ENCODE measurements around the gene WDR27. TPM values are rescaled to one million over a fixed set of nuclear protein-coding genes. Genes with fewer than 3 reads are reported as not detected.

The WDR27 gene
- total RNA-seq, 1 experiment from 2014 or later: 77.9 TPM

- intact Hi-C loops (cut with micrococcal nuclease; ENCODE audit: unreplicated experiment): no loop called here
- peaks cover 11% of the 10 kb centered on the region for H3K36me3 Mint-ChIP-seq (ENCODE audit: insufficient read depth, unreplicated experiment)
- H3K27ac Mint-ChIP-seq (ENCODE audit: unreplicated experiment): no peak overlapping the region
- CTCF ChIA-PET: interaction anchor here (0.6 kb wide), 1 partner anchor 117 kb away, joined by 6 read pairs; no protein-coding TSS in a partner anchor
- no peak for TF ChIP-seq CTCF (IDR thresholded peaks at IDR 0.05; ENCODE audit: unreplicated experiment)
- DNase-seq: no peak
- no peaks in the 10 kb centered on the region for H3K9me3 Mint-ChIP-seq (ENCODE audit: low read depth, unreplicated experiment)
- H3K4me3 Mint-ChIP-seq (ENCODE audit: low read depth, unreplicated experiment): no peak overlapping the region
- H3K27me3 Mint-ChIP-seq (ENCODE audit: unreplicated experiment): no peaks in the 10 kb centered on the region
- no TSS peak for BruUV-seq (replicated peaks)
- H3K4me1 Mint-ChIP-seq (ENCODE audit: low read depth, unreplicated experiment): no peaks in the 10 kb centered on the region
Observed at GRCh38 chr6:169629256-169629655, 72.6 kb downstream of the WDR27 start.

GRCh38 chr6:169627736-169628607 is 73.9 kb downstream of the WDR27 start:
- intact Hi-C loops (cut with micrococcal nuclease; ENCODE audit: unreplicated experiment): no loop called here
- DNase-seq: no peak
- H3K4me1 Mint-ChIP-seq (ENCODE audit: low read depth, unreplicated experiment): peaks cover 7% of the 10 kb centered on the region
- no TSS peak for BruUV-seq (replicated peaks)
- H3K36me3 Mint-ChIP-seq (ENCODE audit: insufficient read depth, unreplicated experiment): peaks cover 11% of the 10 kb centered on the region
- CTCF ChIA-PET: no interaction called here
- no peak overlapping the region for H3K27ac Mint-ChIP-seq (ENCODE audit: unreplicated experiment)
- no peak for TF ChIP-seq CTCF (IDR thresholded peaks at IDR 0.05; ENCODE audit: unreplicated experiment)
- no peaks in the 10 kb centered on the region for H3K9me3 Mint-ChIP-seq (ENCODE audit: low read depth, unreplicated experiment)
- no peak overlapping the region for H3K4me3 Mint-ChIP-seq (ENCODE audit: low read depth, unreplicated experiment)
- no peaks in the 10 kb centered on the region for H3K27me3 Mint-ChIP-seq (ENCODE audit: unreplicated experiment)

- no peak overlapping the region for H3K27ac Mint-ChIP-seq (ENCODE audit: unreplicated experiment)
- intact Hi-C loops (cut with micrococcal nuclease; ENCODE audit: unreplicated experiment): no loop called here
- no peak overlapping the region for H3K4me3 Mint-ChIP-seq (ENCODE audit: low read depth, unreplicated experiment)
- no peaks in the 10 kb centered on the region for H3K9me3 Mint-ChIP-seq (ENCODE audit: low read depth, unreplicated experiment)
- H3K4me1 Mint-ChIP-seq (ENCODE audit: low read depth, unreplicated experiment): peaks cover 9% of the 10 kb centered on the region
- H3K27me3 Mint-ChIP-seq (ENCODE audit: unreplicated experiment): no peaks in the 10 kb centered on the region
- BruUV-seq (replicated peaks): no TSS peak
- peaks cover 17% of the 10 kb centered on the region for H3K36me3 Mint-ChIP-seq (ENCODE audit: insufficient read depth, unreplicated experiment)
- no peak for DNase-seq
- no peak for TF ChIP-seq CTCF (IDR thresholded peaks at IDR 0.05; ENCODE audit: unreplicated experiment)
- CTCF ChIA-PET: no interaction called here
Observed at GRCh38 chr6:169626649-169627048, 75.2 kb downstream of the WDR27 start.

- intact Hi-C loops (cut with micrococcal nuclease; ENCODE audit: unreplicated experiment): no loop called here
- H3K27ac Mint-ChIP-seq (ENCODE audit: unreplicated experiment): no peak overlapping the region
- peaks cover 10% of the 10 kb centered on the region for H3K4me1 Mint-ChIP-seq (ENCODE audit: low read depth, unreplicated experiment)
- H3K4me3 Mint-ChIP-seq (ENCODE audit: low read depth, unreplicated experiment): no peak overlapping the region
- CTCF ChIA-PET: no interaction called here
- no TSS peak for BruUV-seq (replicated peaks)
- DNase-seq: no peak
- H3K36me3 Mint-ChIP-seq (ENCODE audit: insufficient read depth, unreplicated experiment): peaks cover 17% of the 10 kb centered on the region
- no peak for TF ChIP-seq CTCF (IDR thresholded peaks at IDR 0.05; ENCODE audit: unreplicated experiment)
- no peaks in the 10 kb centered on the region for H3K9me3 Mint-ChIP-seq (ENCODE audit: low read depth, unreplicated experiment)
- H3K27me3 Mint-ChIP-seq (ENCODE audit: unreplicated experiment): no peaks in the 10 kb centered on the region
Observed at GRCh38 chr6:169626169-169626568, 75.7 kb downstream of the WDR27 start.

Data from Calu3 (cell line).